PC-9 (cell line): ENCODE data around the gene TMEM88. TPM values are rescaled to one million over a fixed set of nuclear protein-coding genes. Genes with fewer than 3 reads are reported as not detected.
A peak's percentile ranks its signal among the peaks of the same experiment; 100 is the strongest.

Experiments used
- BruUV-seq: library from RNA; stranded (reverse); fragments of 400-500 nt; replicated peaks from 2 replicates; lab custom pipeline; 2021; lab: Mats Ljungman, UMichigan
- CTCF ChIA-PET: fragments of 300-600 bp; sonication (Branson Sonifier 250); formaldehyde crosslinking; loops from one replicate; lab custom pipeline; 2022; ENCODE audit warnings: antibody characterized with exemption; lab: Charles Lee
- POLR2A ChIA-PET: fragments of 300-600 bp; sonication (Branson Sonifier 250); formaldehyde crosslinking; loops from one replicate; lab custom pipeline; 2022; ENCODE audit warnings: antibody characterized with exemption; ENCODE audit not compliant: unreplicated experiment; lab: Charles Lee
- DNase-seq, 2 experiments: peaks; one replicate each; pipeline versions ENCODE4 v3.0.0 to v3.0.0-alpha.2; 2015 to 2022; ENCODE audit warnings: mixed read lengths in 1 of 2
- H2AFZ ChIP-seq: fragments of 200-600 bp; sonication (generic); 2 replicates; pipeline ENCODE4 v1.8.1; 2017; ENCODE audit warnings: antibody characterized with exemption
- H3F3A ChIP-seq: fragments of 200-600 bp; sonication (generic); 2 replicates; pipeline ENCODE4 v1.8.1; 2017; ENCODE audit warnings: antibody characterized with exemption, mild to moderate bottlenecking, low read depth; ENCODE audit not compliant: insufficient read depth
- H3K27ac ChIP-seq: fragments of 200-600 bp; sonication (generic); 2 replicates; pipeline ENCODE4 v1.6.1; 2016; ENCODE audit warnings: mixed run types
- H3K27me3 ChIP-seq: fragments of 200-600 bp; sonication (generic); 2 replicates; pipeline ENCODE4 v1.6.1; 2016; ENCODE audit warnings: low read depth, mixed run types; ENCODE audit not compliant: insufficient read depth
- H3K36me3 ChIP-seq: fragments of 200-600 bp; sonication (generic); 2 replicates; pipeline ENCODE4 v1.6.1; 2016; ENCODE audit warnings: low read depth, mixed run types
- H3K4me1 ChIP-seq: fragments of 200-600 bp; sonication (generic); replicated peaks from 2 replicates; pipeline ENCODE4 v1.6.1; 2016; ENCODE audit warnings: mixed run types; ENCODE audit not compliant: insufficient read depth
- H3K4me2 ChIP-seq: fragments of 200-600 bp; sonication (generic); 2 replicates; pipeline ENCODE4 v1.6.1; 2017; ENCODE audit warnings: mixed run types
- H3K4me3 ChIP-seq: fragments of 200-600 bp; sonication (generic); 2 replicates; pipeline ENCODE4 v1.6.1; 2016; ENCODE audit warnings: mixed run types
- H3K79me2 ChIP-seq: fragments of 200-600 bp; sonication (generic); 2 replicates; pipeline ENCODE4 v1.6.1; 2017; ENCODE audit warnings: low read depth, mixed run types
- H3K9me2 ChIP-seq: fragments of 200-600 bp; sonication (generic); 2 replicates; pipeline ENCODE4 v1.8.1; 2017; ENCODE audit warnings: mild to moderate bottlenecking; ENCODE audit not compliant: insufficient read depth
- H3K9me3 ChIP-seq: fragments of 200-600 bp; sonication (generic); 2 replicates; pipeline ENCODE4 v1.8.1; 2016; ENCODE audit warnings: low read depth; ENCODE audit not compliant: insufficient read depth
- H4K20me1 ChIP-seq: fragments of 200-600 bp; sonication (generic); 2 replicates; pipeline ENCODE4 v1.8.1; 2017; ENCODE audit not compliant: insufficient read depth
- CTCF ChIP-seq: fragments of 200-600 bp; sonication (generic); conservative IDR thresholded peaks from 2 replicates; pipeline ENCODE4 v1.6.1; 2017; ENCODE audit warnings: mixed run types, antibody characterized with exemption, mild to moderate bottlenecking, moderate library complexity
- EZH2 ChIP-seq: fragments of 200-600 bp; sonication (generic); IDR thresholded peaks from 2 replicates; pipeline ENCODE4 v1.8.0; 2017; ENCODE audit warnings: antibody characterized with exemption, low read depth
- intact Hi-C: fragments of 100-400 bp; cut with micrococcal nuclease; formaldehyde crosslinking; loops from one replicate; pipeline ENCODE4 v1.10.0; 2022; ENCODE audit not compliant: unreplicated experiment
- total RNA-seq: library from RNA; stranded (reverse); gene quantifications from 2 replicates; pipeline ENCODE4 v1.2.3, GENCODE V29; 2021

The TMEM88 gene
- total RNA-seq, 1 experiment from 2014 or later, result 3.1 TPM

DNA sequence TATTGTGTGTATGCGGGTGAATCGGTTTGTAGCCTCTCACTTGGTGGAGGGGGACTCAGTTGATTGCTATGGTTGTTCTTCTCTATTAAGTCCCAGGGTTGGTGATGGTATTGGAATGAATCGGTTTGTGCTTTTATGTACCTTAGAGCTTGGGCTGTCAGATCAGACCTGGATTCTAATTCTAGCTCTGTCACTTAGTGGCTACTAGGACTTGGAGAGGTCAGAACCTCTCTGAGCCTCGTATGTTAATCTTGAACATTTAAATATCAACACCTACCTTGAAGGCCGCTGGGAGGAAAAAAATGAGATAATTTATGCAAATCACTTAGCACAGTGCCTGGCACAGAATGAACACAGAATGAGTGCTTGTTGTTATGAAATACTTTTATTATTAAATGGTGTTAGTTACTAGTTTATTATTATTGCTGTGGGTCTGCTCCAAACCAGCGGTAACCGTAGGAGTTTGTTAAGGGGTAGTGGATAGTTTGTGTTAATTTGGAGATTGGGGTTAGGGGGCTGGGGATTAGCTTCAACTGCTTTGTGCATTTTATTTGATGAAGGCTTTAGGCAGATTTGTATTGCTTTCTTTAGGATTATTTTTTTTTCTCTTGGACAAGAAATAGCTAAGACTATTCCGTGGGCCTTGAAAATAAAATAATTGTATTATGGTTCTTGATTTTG lies 17.3 kb upstream of the TMEM88 start:
- Histone ChIP-seq H3K4me2 (peak overlapping the region; percentile 88), H3K9me2 (no peaks in the 10 kb centered on the region), H3K27ac (no peak overlapping the region), H4K20me1 (no peaks in the 10 kb centered on the region), H3K27me3 (no peaks in the 10 kb centered on the region), H3K36me3 (no peaks in the 10 kb centered on the region), H3K79me2 (no peaks in the 10 kb centered on the region; the same call in 1 of the 2 replicates), H3K9me3 (no peaks in the 10 kb centered on the region), H3F3A (peaks cover 36% of the 10 kb centered on the region; the same call in 1 of the 2 replicates), H3K4me3 (peak overlapping the region; percentile 82; the same call in 1 of the 2 replicates), H2AFZ (no peak overlapping the region), H3K4me1 (peaks cover 24% of the 10 kb centered on the region)
- no TSS peak for BruUV-seq
- no peak for DNase-seq
- TF ChIP-seq EZH2, result no peak
- TF ChIP-seq CTCF, result no peak
- ChIA-PET CTCF (interaction anchor here (0.5 to 0.8 kb wide), 2 partner anchors 13 to 257 kb away, joined by 3 read pairs; no protein-coding TSS in a partner anchor), POLR2A (interaction anchor here (0.6 to 0.7 kb wide), 2 partner anchors 70 to 1980 kb away, joined by 5 to 9 read pairs; no protein-coding TSS in a partner anchor)
- intact Hi-C loops, result loop anchor here (5.0 kb wide), 2 partner anchors 150 to 435 kb away; partner anchors contain the start of genes TMEM256, TP53 and WRAP53

GRCh38 chr17:7838090-7839075 lies 16.5 kb upstream of the TMEM88 start:
- peaks cover 42% of the 10 kb centered on the region; the same call in 1 of the 2 replicates for H3F3A ChIP-seq
- BruUV-seq, result no TSS peak
- H3K4me2 ChIP-seq, result peak overlapping the region; percentile 88
- no peaks in the 10 kb centered on the region for H4K20me1 ChIP-seq
- H3K27me3 ChIP-seq, result no peaks in the 10 kb centered on the region
- ChIA-PET CTCF (no interaction called here), POLR2A (interaction anchor here (0.6 to 0.7 kb wide), 2 partner anchors 71 to 1979 kb away, joined by 5 to 9 read pairs; no protein-coding TSS in a partner anchor)
- no peak for TF ChIP-seq CTCF
- no peak for TF ChIP-seq EZH2
- peak overlapping the region; percentile 46 for H3K27ac ChIP-seq
- no peaks in the 10 kb centered on the region for H3K36me3 ChIP-seq
- H3K4me1 ChIP-seq, result peaks cover 24% of the 10 kb centered on the region
- peaks cover 5% of the 10 kb centered on the region for H3K79me2 ChIP-seq
- H3K9me2 ChIP-seq, result no peaks in the 10 kb centered on the region
- H3K4me3 ChIP-seq, result peak overlapping the region; percentile 82; the same call in 1 of the 2 replicates
- no peak for DNase-seq
- H2AFZ ChIP-seq, result no peak overlapping the region
- intact Hi-C loops, result loop anchor here (5.0 kb wide), 2 partner anchors 151 to 436 kb away; partner anchors contain the start of genes TMEM256, TP53 and WRAP53
- H3K9me3 ChIP-seq, result no peaks in the 10 kb centered on the region
